Measurements from ENCODE around the gene FGGY.
"Not testable (repeated sequence)": the region's sequence is repeated elsewhere in the genome, so short reads cannot be mapped to it uniquely, and the experiment has no call there.

FGGY gene

DNA sequence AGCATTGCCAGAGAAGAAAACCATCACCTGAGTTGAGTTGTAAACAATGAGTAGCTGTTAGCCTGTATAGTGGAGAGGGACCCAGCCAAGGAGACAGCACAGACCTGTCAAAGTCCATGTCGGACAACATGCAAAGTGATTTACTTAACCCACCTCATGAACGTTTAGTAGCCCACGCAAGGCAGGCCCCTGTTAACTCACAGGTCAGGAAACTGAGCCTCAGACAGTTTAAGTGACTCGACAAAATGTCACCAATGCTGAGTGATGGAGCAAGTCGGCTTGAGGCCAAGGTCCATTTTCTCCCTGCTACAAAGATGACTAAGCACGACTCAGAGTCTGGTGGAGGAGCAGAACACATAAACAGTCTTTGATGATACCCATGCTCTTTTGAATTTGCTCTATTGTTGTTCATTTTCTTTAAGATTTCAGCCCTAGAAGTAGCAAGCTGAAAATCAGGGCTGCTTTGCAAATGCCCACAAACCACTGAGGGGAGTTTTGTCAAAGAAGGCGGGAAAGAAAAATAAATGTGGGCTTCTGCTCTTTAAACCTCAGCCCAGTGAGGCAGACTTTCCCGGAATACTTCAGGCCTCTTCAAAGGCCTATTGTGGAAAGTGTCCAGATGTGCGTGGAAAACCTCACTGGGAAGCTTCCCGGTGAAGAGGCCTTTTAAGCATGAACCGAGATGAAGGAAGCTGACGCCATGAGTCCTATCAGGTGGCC, 434.0 kb downstream of the FGGY start:
- H3K4me3 ChIP-seq (ENCODE audit: control insufficient read depth, low read depth, low read length), result no peak overlapping the region
- DNase-seq (ENCODE audit: low read depth), result peak; percentile 88
- TF ChIP-seq, protein P1, sequence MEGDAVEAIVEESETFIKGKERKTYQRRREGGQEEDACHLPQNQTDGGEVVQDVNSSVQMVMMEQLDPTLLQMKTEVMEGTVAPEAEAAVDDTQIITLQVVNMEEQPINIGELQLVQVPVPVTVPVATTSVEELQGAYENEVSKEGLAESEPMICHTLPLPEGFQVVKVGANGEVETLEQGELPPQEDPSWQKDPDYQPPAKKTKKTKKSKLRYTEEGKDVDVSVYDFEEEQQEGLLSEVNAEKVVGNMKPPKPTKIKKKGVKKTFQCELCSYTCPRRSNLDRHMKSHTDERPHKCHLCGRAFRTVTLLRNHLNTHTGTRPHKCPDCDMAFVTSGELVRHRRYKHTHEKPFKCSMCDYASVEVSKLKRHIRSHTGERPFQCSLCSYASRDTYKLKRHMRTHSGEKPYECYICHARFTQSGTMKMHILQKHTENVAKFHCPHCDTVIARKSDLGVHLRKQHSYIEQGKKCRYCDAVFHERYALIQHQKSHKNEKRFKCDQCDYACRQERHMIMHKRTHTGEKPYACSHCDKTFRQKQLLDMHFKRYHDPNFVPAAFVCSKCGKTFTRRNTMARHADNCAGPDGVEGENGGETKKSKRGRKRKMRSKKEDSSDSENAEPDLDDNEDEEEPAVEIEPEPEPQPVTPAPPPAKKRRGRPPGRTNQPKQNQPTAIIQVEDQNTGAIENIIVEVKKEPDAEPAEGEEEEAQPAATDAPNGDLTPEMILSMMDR (IDR thresholded peaks at IDR 0.05; ENCODE audit: control insufficient read depth, insufficient read depth, low read depth, low read length, missing control alignments), result no peak

GRCh38 chr1:59731591-59731990, 434.7 kb downstream of the FGGY start:
- DNase-seq (ENCODE audit: low read depth), result no peak
- TF ChIP-seq, protein P1 (IDR thresholded peaks at IDR 0.05; ENCODE audit: control insufficient read depth, insufficient read depth, low read depth, low read length, missing control alignments), result no peak
- no peak overlapping the region for H3K4me3 ChIP-seq (ENCODE audit: control insufficient read depth, low read depth, low read length)

GRCh38 chr1:59732214-59732955, 435.5 kb downstream of the FGGY start:
- DNase-seq (ENCODE audit: low read depth), result no peak
- no peak overlapping the region for H3K4me3 ChIP-seq (ENCODE audit: control insufficient read depth, low read depth, low read length)
- TF ChIP-seq, protein P1 (IDR thresholded peaks at IDR 0.05; ENCODE audit: control insufficient read depth, insufficient read depth, low read depth, low read length, missing control alignments), result no peak

GRCh38 chr1:59733443-59734141, 436.7 kb downstream of the FGGY start:
- H3K4me3 ChIP-seq (ENCODE audit: control insufficient read depth, low read depth, low read length), result no peak overlapping the region
- TF ChIP-seq, protein P1 (IDR thresholded peaks at IDR 0.05; ENCODE audit: control insufficient read depth, insufficient read depth, low read depth, low read length, missing control alignments), result no peak
- no peak for DNase-seq (ENCODE audit: low read depth)

- H3K4me3 ChIP-seq (ENCODE audit: control insufficient read depth, low read depth, low read length); DNase-seq (ENCODE audit: low read depth): not testable (repeated sequence)
These were observed 439.0 kb downstream of the FGGY start for GRCh38 chr1:59735927-59736326.

DNA sequence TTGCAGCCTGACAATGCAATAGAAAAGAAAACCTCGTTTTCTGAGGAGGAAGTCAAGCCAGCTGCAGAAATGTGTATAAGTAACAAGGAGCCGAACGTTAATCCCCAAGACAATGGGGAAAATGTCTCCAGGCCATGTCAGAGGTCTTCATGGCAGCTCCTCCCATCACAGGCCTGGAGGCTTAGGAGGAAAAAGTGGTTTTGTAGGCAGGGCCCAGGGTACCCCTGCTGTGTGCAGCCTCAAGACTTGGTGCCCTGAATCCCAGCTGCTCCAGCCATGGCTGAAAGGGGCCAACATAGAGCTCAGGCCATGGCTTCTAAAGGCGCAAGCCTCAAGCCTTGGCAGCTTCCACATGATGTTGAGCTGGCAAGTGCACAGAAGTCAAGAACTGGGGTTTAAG, 439.9 kb downstream of the FGGY start:
- H3K4me3 ChIP-seq (ENCODE audit: control insufficient read depth, low read depth, low read length), result no peak overlapping the region

More for the DNA sequence above, 439.9 kb downstream of the FGGY start:
- TF ChIP-seq, protein P1 (IDR thresholded peaks at IDR 0.05; ENCODE audit: control insufficient read depth, insufficient read depth, low read depth, low read length, missing control alignments), result no peak
- DNase-seq (ENCODE audit: low read depth), result no peak
